Activated B cell treated with CpG ODN at 0.5 μM for 24 hours (primary cell): ENCODE data around the gene ZNF674. TPM values are rescaled to one million over a fixed set of nuclear protein-coding genes. Genes with fewer than 3 reads are reported as not detected.

Experiments used
- ATAC-seq: fragments of 200-7000 bp; cut with Tn5 transposase; one replicate; pipeline ENCODE4 v1.10.0; 2021; ENCODE audit warnings: low read depth, mild to moderate bottlenecking, moderate library complexity
- CTCF ChIA-PET: fragments of 350-600 bp; sonication (Branson Sonifier 250); formaldehyde crosslinking; loops from one replicate; lab custom pipeline; 2021; ENCODE audit warnings: antibody characterized with exemption; lab: Charles Lee
- POLR2A ChIA-PET: fragments of 350-600 bp; sonication (Branson Sonifier 250); formaldehyde crosslinking; loops from one replicate; lab custom pipeline; 2021; ENCODE audit warnings: antibody characterized with exemption; lab: Charles Lee
- DNase-seq: peaks from one replicate; pipeline ENCODE4 v3.0.0; 2022
- H3K27ac Mint-ChIP-seq: one replicate; pipeline ENCODE4 v1.8.0; 2020; ENCODE audit warnings: mixed read lengths
- H3K27me3 Mint-ChIP-seq: one replicate; pipeline ENCODE4 v1.8.0; 2021; ENCODE audit warnings: mixed read lengths
- H3K36me3 Mint-ChIP-seq: one replicate; pipeline ENCODE4 v1.8.0; 2021; ENCODE audit warnings: low read depth, mixed read lengths
- H3K4me1 Mint-ChIP-seq: one replicate; pipeline ENCODE4 v1.8.0; 2021; ENCODE audit warnings: mixed read lengths
- H3K4me3 Mint-ChIP-seq: one replicate; pipeline ENCODE4 v1.8.0; 2020; ENCODE audit warnings: mild to moderate bottlenecking, mixed read lengths
- H3K9me3 Mint-ChIP-seq: one replicate; pipeline ENCODE4 v1.8.0; 2020; ENCODE audit warnings: mixed read lengths
- CTCF ChIP-seq: fragments of 200-600 bp; IDR thresholded peaks from one replicate; pipeline ENCODE4 v1.8.0; 2022; ENCODE audit warnings: antibody characterized with exemption, mild to moderate bottlenecking
- intact Hi-C: fragments of 100-400 bp; cut with micrococcal nuclease; formaldehyde crosslinking; loops from one replicate; pipeline ENCODE4 v1.15.1; 2024
- total RNA-seq: library from RNA; stranded (reverse); gene quantifications from 2 replicates; pipeline ENCODE4 v1.2.3, GENCODE V29; 2022

ZNF674 gene
- total RNA-seq, 1 donor from 2014 or later: 1.6 TPM

GRCh38 chrX:46579250-46579649, 34.0 kb upstream of the ZNF674 start:
- no peaks in the 10 kb centered on the region for H3K27me3 Mint-ChIP-seq
- H3K36me3 Mint-ChIP-seq: peaks cover 35% of the 10 kb centered on the region
- H3K4me1 Mint-ChIP-seq: peaks cover 29% of the 10 kb centered on the region
- H3K27ac Mint-ChIP-seq: no peak overlapping the region
- ChIA-PET POLR2A (interaction anchor here (1.3 kb wide), 1 partner anchor 18 kb away, joined by 3 read pairs; no protein-coding TSS in a partner anchor), CTCF (interaction anchor here (1.4 kb wide), 1 partner anchor 217 kb away, joined by 3 read pairs; no protein-coding TSS in a partner anchor)
- DNase-seq: no peak
- intact Hi-C loops: no loop called here
- ATAC-seq: no peak
- TF ChIP-seq CTCF: no peak
- H3K4me3 Mint-ChIP-seq: no peak overlapping the region
- H3K9me3 Mint-ChIP-seq: no peaks in the 10 kb centered on the region

GRCh38 chrX:46577221-46578005, 32.2 kb upstream of the ZNF674 start:
- ChIA-PET POLR2A (no interaction called here), CTCF (no interaction called here)
- Mint-ChIP-seq H3K27ac (no peak overlapping the region), H3K4me3 (peak overlapping the region; percentile 81), H3K9me3 (no peaks in the 10 kb centered on the region), H3K4me1 (peaks cover 36% of the 10 kb centered on the region), H3K36me3 (peaks cover 30% of the 10 kb centered on the region), H3K27me3 (no peaks in the 10 kb centered on the region)
- no peak for TF ChIP-seq CTCF
- intact Hi-C loops: no loop called here
- ATAC-seq (no peak), DNase-seq (no peak)

GRCh38 chrX:46576458-46576857, 31.2 kb upstream of the ZNF674 start:
- H3K4me3 Mint-ChIP-seq: peak overlapping the region; percentile 81
- peaks cover 30% of the 10 kb centered on the region for H3K36me3 Mint-ChIP-seq
- no peak overlapping the region for H3K27ac Mint-ChIP-seq
- POLR2A ChIA-PET: interaction anchor here (0.7 kb wide), 1 partner anchor 14 kb away, joined by 4 read pairs; no protein-coding TSS in a partner anchor
- no peaks in the 10 kb centered on the region for H3K27me3 Mint-ChIP-seq
- TF ChIP-seq CTCF: no peak
- CTCF ChIA-PET: no interaction called here
- ATAC-seq (no peak), DNase-seq (no peak)
- H3K9me3 Mint-ChIP-seq: no peaks in the 10 kb centered on the region
- intact Hi-C loops: no loop called here
- peaks cover 46% of the 10 kb centered on the region for H3K4me1 Mint-ChIP-seq

- H3K27me3 Mint-ChIP-seq: no peaks in the 10 kb centered on the region
- peaks cover 30% of the 10 kb centered on the region for H3K36me3 Mint-ChIP-seq
- ChIA-PET CTCF (no interaction called here), POLR2A (interaction anchor here (0.7 kb wide), 1 partner anchor 14 kb away, joined by 4 read pairs; no protein-coding TSS in a partner anchor)
- TF ChIP-seq CTCF: no peak
- DNase-seq: no peak
- intact Hi-C loops: no loop called here
- peak overlapping the region; percentile 81 for H3K4me3 Mint-ChIP-seq
- no peak overlapping the region for H3K27ac Mint-ChIP-seq
- no peaks in the 10 kb centered on the region for H3K9me3 Mint-ChIP-seq
- ATAC-seq: no peak
- peaks cover 51% of the 10 kb centered on the region for H3K4me1 Mint-ChIP-seq
Measured at GRCh38 chrX:46575991-46576392, 30.8 kb upstream of the ZNF674 start.

GRCh38 chrX:46575586-46575985, 30.4 kb upstream of the ZNF674 start:
- intact Hi-C loops: no loop called here
- no peaks in the 10 kb centered on the region for H3K9me3 Mint-ChIP-seq
- ATAC-seq: no peak
- H3K4me1 Mint-ChIP-seq: peaks cover 53% of the 10 kb centered on the region
- CTCF ChIA-PET: no interaction called here
- no peak overlapping the region for H3K27ac Mint-ChIP-seq
- TF ChIP-seq CTCF: no peak
- peaks cover 30% of the 10 kb centered on the region for H3K36me3 Mint-ChIP-seq
- POLR2A ChIA-PET: interaction anchor here (0.7 kb wide), 1 partner anchor 13 kb away, joined by 4 read pairs; no protein-coding TSS in a partner anchor
- H3K4me3 Mint-ChIP-seq: peak overlapping the region; percentile 81
- DNase-seq: no peak
- H3K27me3 Mint-ChIP-seq: no peaks in the 10 kb centered on the region
